ENCODE results near the gene RNF40.
A peak's percentile ranks its signal among the peaks of the same experiment; 100 is the strongest.
"Not testable (repeated sequence)": the region's sequence is repeated elsewhere in the genome, so short reads cannot be mapped to it uniquely, and the experiment has no call there.

The RNF40 gene

GRCh38 chr16:30783280-30784109, 21.4 kb downstream of the RNF40 start:
- DNase-seq, result no peak

- no peak for DNase-seq
These were observed 22.1 kb downstream of the RNF40 start for GRCh38 chr16:30784215-30784614.

GRCh38 chr16:30785126-30786106, 23.3 kb downstream of the RNF40 start:
- no peak for DNase-seq

GRCh38 chr16:30786115-30786935, 24.2 kb downstream of the RNF40 start:
- DNase-seq, result no peak

GRCh38 chr16:30786936-30787612, 25.0 kb downstream of the RNF40 start, which contains the start of gene ZNF629:
ZNF629 (minus strand) TSS chr16:30787205; CDS start chr16:30784482, 2,723 bp downstream.
- peak; percentile 19 to 43 for DNase-seq

GRCh38 chr16:30787613-30788378, 25.7 kb downstream of the RNF40 start:
- no peak for DNase-seq

GRCh38 chr16:30793508-30794069, 31.5 kb downstream of the RNF40 start:
- DNase-seq, result no peak

GRCh38 chr16:30794634-30795033, 32.5 kb downstream of the RNF40 start:
- DNase-seq, result no peak

- DNase-seq, result no peak
These were observed 35.7 kb downstream of the RNF40 start for GRCh38 chr16:30797670-30798309.

- DNase-seq, result no peak
These were observed 40.8 kb downstream of the RNF40 start for GRCh38 chr16:30802936-30803335.

- no peak for DNase-seq
These were observed 42.9 kb downstream of the RNF40 start for GRCh38 chr16:30805056-30805369.

GRCh38 chr16:30805370-30806169, 43.4 kb downstream of the RNF40 start:
- peak; percentile 46 to 61 for DNase-seq

- no peak for DNase-seq
These were observed 46.0 kb downstream of the RNF40 start for GRCh38 chr16:30808146-30808545.

GRCh38 chr16:30808890-30809426, 46.8 kb downstream of the RNF40 start:
- not testable (repeated sequence) for DNase-seq

GRCh38 chr16:30809675-30810074, 47.6 kb downstream of the RNF40 start:
- not testable (repeated sequence) for DNase-seq

GRCh38 chr16:30813821-30814189, 51.7 kb downstream of the RNF40 start:
- no peak for DNase-seq

- DNase-seq, result no peak
These were observed 54.6 kb downstream of the RNF40 start for GRCh38 chr16:30816769-30817168.

GRCh38 chr16:30820952-30821421, 58.9 kb downstream of the RNF40 start:
- no peak for DNase-seq

GRCh38 chr16:30821441-30821840, 59.3 kb downstream of the RNF40 start:
- DNase-seq, result not testable (repeated sequence)
